ENCODE measurements around the gene TARDBP.
"Not testable (repeated sequence)": the region's sequence is repeated elsewhere in the genome, so short reads cannot be mapped to it uniquely, and the experiment has no call there.

The TARDBP gene

GRCh38 chr1:11054666-11055065 lies 42.2 kb downstream of the TARDBP start:
- Mint-ChIP-seq H3K27me3 (no peaks in the 10 kb centered on the region), H3K4me1 (peaks cover 15 to 32% of the 10 kb centered on the region in 2 donors), H3K4me3 (no peak overlapping the region), H3K9me3 (no peaks in the 10 kb centered on the region), H3K36me3 (peaks cover 25 to 40% of the 10 kb centered on the region in 2 donors), H3K27ac (no peak overlapping the region)
- DNase-seq (no peak), ATAC-seq (replicated peaks) (no peak)

GRCh38 chr1:11055676-11056075 lies 43.2 kb downstream of the TARDBP start:
- Mint-ChIP-seq H3K27me3 (no peaks in the 10 kb centered on the region), H3K36me3 (peaks cover 27 to 40% of the 10 kb centered on the region in 2 donors)

GRCh38 chr1:11056504-11056903 lies 44.0 kb downstream of the TARDBP start:
- Mint-ChIP-seq H3K4me1 (peaks cover 21 to 39% of the 10 kb centered on the region in 2 donors), H3K36me3 (peaks cover 27 to 40% of the 10 kb centered on the region in 2 donors), H3K9me3 (no peaks in the 10 kb centered on the region), H3K27me3 (no peaks in the 10 kb centered on the region), H3K4me3 (no peak overlapping the region), H3K27ac (no peak overlapping the region)
- ATAC-seq (replicated peaks): no peak
- DNase-seq: no peak

More at GRCh38 chr1:11055676-11056075, 43.2 kb downstream of the TARDBP start:
- Mint-ChIP-seq H3K27ac (no peak overlapping the region), H3K4me3 (no peak overlapping the region), H3K4me1 (peaks cover 17 to 33% of the 10 kb centered on the region in 2 donors), H3K9me3 (no peaks in the 10 kb centered on the region)
- no peak for DNase-seq
- ATAC-seq (replicated peaks): no peak

GRCh38 chr1:11057477-11057876 lies 45.0 kb downstream of the TARDBP start:
- H3K27ac Mint-ChIP-seq: peak overlapping the region; percentile 42
- peaks cover 17 to 40% of the 10 kb centered on the region in 2 donors for H3K4me1 Mint-ChIP-seq
- ATAC-seq (replicated peaks): no peak
- no peak for DNase-seq
- peaks cover 30 to 44% of the 10 kb centered on the region in 2 donors for H3K36me3 Mint-ChIP-seq
- H3K27me3 Mint-ChIP-seq: no peaks in the 10 kb centered on the region
- no peak overlapping the region for H3K4me3 Mint-ChIP-seq
- H3K9me3 Mint-ChIP-seq: no peaks in the 10 kb centered on the region

GRCh38 chr1:11058026-11058425 lies 45.6 kb downstream of the TARDBP start:
- DNase-seq (no peak), ATAC-seq (replicated peaks) (no peak)
- H3K27me3 Mint-ChIP-seq: no peaks in the 10 kb centered on the region
- H3K36me3 Mint-ChIP-seq: peaks cover 30 to 45% of the 10 kb centered on the region in 2 donors
- peak overlapping the region; percentile 94 for H3K27ac Mint-ChIP-seq
- H3K9me3 Mint-ChIP-seq: no peaks in the 10 kb centered on the region
- H3K4me1 Mint-ChIP-seq: peaks cover 20 to 40% of the 10 kb centered on the region in 2 donors
- peak overlapping the region; percentile 95 to 96 for H3K4me3 Mint-ChIP-seq

GRCh38 chr1:11058595-11059154 lies 46.2 kb downstream of the TARDBP start:
- peak overlapping the region; percentile 95 to 96 for H3K4me3 Mint-ChIP-seq
- H3K36me3 Mint-ChIP-seq: peaks cover 29 to 50% of the 10 kb centered on the region in 2 donors
- H3K27ac Mint-ChIP-seq: peak overlapping the region; percentile 94
- peaks cover 23 to 43% of the 10 kb centered on the region in 2 donors for H3K4me1 Mint-ChIP-seq
- no peaks in the 10 kb centered on the region for H3K9me3 Mint-ChIP-seq
- no peaks in the 10 kb centered on the region for H3K27me3 Mint-ChIP-seq
- ATAC-seq (replicated peaks): no peak
- no peak for DNase-seq

GRCh38 chr1:11059155-11059967 lies 46.9 kb downstream of the TARDBP start:
- peak; percentile 17 to 36 for ATAC-seq (replicated peaks)
- H3K4me3 Mint-ChIP-seq: peak overlapping the region; percentile 95 to 96
- H3K36me3 Mint-ChIP-seq: peaks cover 26 to 51% of the 10 kb centered on the region in 2 donors
- H3K4me1 Mint-ChIP-seq: peaks cover 23 to 43% of the 10 kb centered on the region in 2 donors
- H3K27ac Mint-ChIP-seq: peak overlapping the region; percentile 94
- no peaks in the 10 kb centered on the region for H3K9me3 Mint-ChIP-seq
- no peak for DNase-seq
- H3K27me3 Mint-ChIP-seq: no peaks in the 10 kb centered on the region

GRCh38 chr1:11059968-11060830 lies 47.7 kb downstream of the TARDBP start, which contains the start of gene SRM:
Gene SRM (minus strand): TSS chr1:11060018. CDS start chr1:11059943, 75 bp downstream.
- H3K36me3 Mint-ChIP-seq: peaks cover 27 to 55% of the 10 kb centered on the region in 2 donors
- H3K4me3 Mint-ChIP-seq: peak within 1 kb of the TSS; percentile 95 to 96
- DNase-seq: peak; percentile 93
- peak; percentile 96 to 97 for ATAC-seq (replicated peaks)
- H3K4me1 Mint-ChIP-seq: peaks cover 23 to 43% of the 10 kb centered on the region in 2 donors
- no peaks in the 10 kb centered on the region for H3K27me3 Mint-ChIP-seq
- peak within 1 kb of the TSS; percentile 96 for H3K27ac Mint-ChIP-seq
- no peaks in the 10 kb centered on the region for H3K9me3 Mint-ChIP-seq

GRCh38 chr1:11061652-11062365 lies 49.4 kb downstream of the TARDBP start:
- Mint-ChIP-seq H3K36me3 (peaks cover 37 to 49% of the 10 kb centered on the region in 2 donors), H3K4me3 (peak overlapping the region in 1 of 2 donors; percentile 25), H3K9me3 (no peaks in the 10 kb centered on the region), H3K27me3 (no peaks in the 10 kb centered on the region), H3K4me1 (peaks cover 23 to 43% of the 10 kb centered on the region in 2 donors), H3K27ac (no peak overlapping the region)
- ATAC-seq (replicated peaks): no peak
- no peak for DNase-seq

- Mint-ChIP-seq H3K36me3 (peaks cover 37 to 43% of the 10 kb centered on the region in 2 donors), H3K9me3 (no peaks in the 10 kb centered on the region), H3K27ac (peak overlapping the region; percentile 39), H3K4me3 (no peak overlapping the region), H3K4me1 (peaks cover 21 to 35% of the 10 kb centered on the region in 2 donors), H3K27me3 (no peaks in the 10 kb centered on the region)
- DNase-seq (peak; percentile 22), ATAC-seq (replicated peaks) (no peak)
Observed at GRCh38 chr1:11062965-11063401, 50.5 kb downstream of the TARDBP start.

- peaks cover 36 to 40% of the 10 kb centered on the region in 2 donors for H3K36me3 Mint-ChIP-seq
- H3K27ac Mint-ChIP-seq: peak overlapping the region; percentile 37
Observed at GRCh38 chr1:11063937-11064537, 51.6 kb downstream of the TARDBP start.

GRCh38 chr1:11064942-11065341 lies 52.5 kb downstream of the TARDBP start:
- no peaks in the 10 kb centered on the region for H3K27me3 Mint-ChIP-seq
- peaks cover 15 to 25% of the 10 kb centered on the region in 2 donors for H3K4me1 Mint-ChIP-seq
- ATAC-seq (replicated peaks): no peak
- no peaks in the 10 kb centered on the region for H3K9me3 Mint-ChIP-seq
- no peak for DNase-seq
- no peak overlapping the region for H3K27ac Mint-ChIP-seq
- H3K36me3 Mint-ChIP-seq: peaks cover 40 to 45% of the 10 kb centered on the region in 2 donors
- H3K4me3 Mint-ChIP-seq: no peak overlapping the region

More at GRCh38 chr1:11063937-11064537, 51.6 kb downstream of the TARDBP start:
- not testable (repeated sequence) for H3K4me3 Mint-ChIP-seq; DNase-seq; ATAC-seq (replicated peaks); H3K27me3 Mint-ChIP-seq; H3K9me3 Mint-ChIP-seq
- peaks cover 16 to 28% of the 10 kb centered on the region in 2 donors for H3K4me1 Mint-ChIP-seq

GRCh38 chr1:11065796-11066195 lies 53.3 kb downstream of the TARDBP start:
- no peak overlapping the region for H3K27ac Mint-ChIP-seq
- peaks cover 39 to 54% of the 10 kb centered on the region in 2 donors for H3K36me3 Mint-ChIP-seq
- DNase-seq (no peak), ATAC-seq (replicated peaks) (no peak)
- no peaks in the 10 kb centered on the region for H3K27me3 Mint-ChIP-seq
- H3K4me1 Mint-ChIP-seq: peaks cover 12 to 23% of the 10 kb centered on the region in 2 donors
- no peak overlapping the region for H3K4me3 Mint-ChIP-seq
- H3K9me3 Mint-ChIP-seq: no peaks in the 10 kb centered on the region

Data from stimulated activated naive B cell treated with anti-CD40 and anti-IgM and Interleukin-4, amounts not matched to agents 10 μg/mL and 1 μg/mL and 100 μg/mL, for 72 hours (primary cell).